GM18951 (cell line): ENCODE measurements around the gene CEACAM21.

Experiments
- POLR2A ChIP-seq: IDR thresholded peaks from 4 replicates; pipeline ENCODE4 v1.6.1; 2011; ENCODE audit warnings: mild to moderate bottlenecking; ENCODE audit not compliant: insufficient read length, insufficient read depth; ENCODE audit errors: extremely low read depth
- in situ Hi-C: fragments of 300-500 bp; cut with MboI; formaldehyde crosslinking; loops from one replicate; pipeline ENCODE4 v1.12.0; 2022; ENCODE audit warnings: low sequenced_read_pairs, mixed read lengths, inconsistent platforms; ENCODE audit not compliant: unreplicated experiment

Gene CEACAM21

DNA sequence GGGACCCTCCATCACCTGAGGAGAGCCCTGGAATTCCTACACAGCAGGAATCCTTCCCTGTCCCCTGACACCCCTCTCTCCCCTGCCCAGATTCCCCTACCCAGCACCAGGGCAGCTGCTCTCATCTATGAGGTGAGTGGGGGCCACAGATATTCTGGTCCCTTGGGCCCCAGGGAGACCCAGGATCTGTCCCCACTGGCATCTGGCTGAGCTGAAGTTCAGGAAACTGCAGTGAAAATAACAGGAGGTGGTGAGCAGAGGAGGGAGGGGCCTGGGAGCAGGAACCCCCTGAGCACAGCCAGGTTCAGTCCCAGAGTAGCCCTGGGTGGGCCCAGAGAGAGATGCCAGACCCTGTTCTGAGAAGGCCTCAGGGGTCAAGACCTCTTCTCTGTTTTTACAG, 10.1 kb downstream of the CEACAM21 start:
- no peak for TF ChIP-seq POLR2A
- in situ Hi-C loops = no loop called here

DNA sequence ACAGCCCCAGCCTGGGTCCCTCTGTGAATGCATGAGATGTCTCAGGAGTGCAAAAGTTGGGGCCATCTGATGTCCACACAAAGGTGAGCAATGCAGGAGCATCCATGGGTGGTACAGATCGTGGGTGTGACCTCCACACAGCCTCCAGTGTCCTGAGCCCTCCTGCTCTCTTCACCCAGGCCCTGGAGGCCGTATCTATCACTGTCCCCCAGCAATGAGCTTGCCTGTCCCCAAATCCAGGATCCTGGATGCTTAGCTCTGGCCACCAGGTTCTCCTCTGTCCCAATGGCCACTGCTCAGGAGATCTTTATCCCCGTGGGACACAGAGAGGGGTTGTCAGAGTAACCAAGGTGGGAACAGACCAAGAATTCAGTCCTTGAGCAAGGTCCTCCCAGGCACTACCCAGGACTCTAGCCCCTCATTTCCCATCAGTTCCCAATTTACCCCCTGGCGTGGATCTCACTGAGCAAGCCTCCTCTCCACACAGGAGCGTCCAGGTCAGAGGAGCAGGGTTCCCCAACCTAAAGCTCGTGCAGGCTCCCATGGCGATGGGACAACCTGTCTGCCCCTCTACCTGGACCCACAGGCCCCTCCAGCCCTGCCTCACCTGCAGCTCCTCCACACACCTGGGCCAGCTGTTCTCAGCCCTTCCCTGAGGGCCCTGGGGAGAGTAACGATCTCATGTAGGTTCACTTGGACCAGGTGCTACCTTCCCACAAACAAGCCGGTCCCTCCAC, 11.3 kb downstream of the CEACAM21 start:
- in situ Hi-C loops = no loop called here
- TF ChIP-seq POLR2A = no peak

DNA sequence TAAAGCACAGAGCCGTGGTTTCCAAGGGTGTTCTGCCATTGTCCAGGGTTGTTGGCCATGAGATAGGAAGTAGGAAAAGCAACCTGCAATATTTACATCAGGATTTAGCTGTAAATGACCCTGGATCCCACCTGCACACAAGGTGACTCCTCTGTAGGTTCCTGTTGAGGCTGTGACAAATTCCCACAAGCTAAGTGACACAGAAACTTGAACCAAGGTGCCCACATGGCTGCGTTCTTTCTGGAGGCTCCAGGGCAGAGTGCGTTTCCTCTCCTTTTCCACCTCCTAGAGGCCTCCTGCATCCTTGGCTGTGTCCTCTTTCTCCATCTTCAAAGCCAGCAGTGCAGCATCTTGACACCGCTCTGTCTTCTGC, 11.9 kb downstream of the CEACAM21 start:
- no peak for TF ChIP-seq POLR2A
- in situ Hi-C loops = no loop called here

DNA sequence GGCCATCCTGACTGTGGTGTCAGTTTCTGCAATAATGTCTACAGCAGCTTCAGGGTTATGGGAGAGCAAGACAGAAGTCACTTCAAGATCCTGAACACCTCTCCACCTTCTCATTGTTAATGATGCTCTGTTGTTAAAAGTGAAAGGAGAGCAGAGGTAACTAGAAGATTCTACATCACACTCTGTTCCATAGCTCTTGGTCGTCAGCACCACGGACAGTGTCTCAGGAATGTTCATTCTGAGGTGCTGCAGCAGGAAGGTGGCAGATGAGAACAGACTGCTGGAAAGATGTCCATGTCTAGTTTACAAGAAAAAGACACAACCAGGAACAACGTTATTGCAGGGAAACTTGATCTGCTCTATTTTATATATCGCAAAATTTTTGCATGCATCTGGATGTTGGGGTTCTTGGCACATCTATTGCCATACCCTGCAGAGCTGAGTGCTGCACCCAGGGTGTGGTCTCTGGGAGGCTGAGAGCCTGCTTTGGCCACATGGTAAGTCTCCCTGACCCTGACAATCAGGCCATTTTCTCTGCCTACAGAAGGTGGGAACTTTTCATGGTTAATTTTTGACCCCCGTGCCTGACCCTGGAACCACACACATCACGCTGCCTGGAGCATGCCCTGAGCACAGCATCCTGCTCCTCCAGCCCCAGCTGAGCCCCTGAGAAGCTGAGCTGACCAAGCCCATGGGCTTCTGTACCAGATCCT, 12.7 kb downstream of the CEACAM21 start:
- in situ Hi-C loops = no loop called here
- no peak for TF ChIP-seq POLR2A

DNA sequence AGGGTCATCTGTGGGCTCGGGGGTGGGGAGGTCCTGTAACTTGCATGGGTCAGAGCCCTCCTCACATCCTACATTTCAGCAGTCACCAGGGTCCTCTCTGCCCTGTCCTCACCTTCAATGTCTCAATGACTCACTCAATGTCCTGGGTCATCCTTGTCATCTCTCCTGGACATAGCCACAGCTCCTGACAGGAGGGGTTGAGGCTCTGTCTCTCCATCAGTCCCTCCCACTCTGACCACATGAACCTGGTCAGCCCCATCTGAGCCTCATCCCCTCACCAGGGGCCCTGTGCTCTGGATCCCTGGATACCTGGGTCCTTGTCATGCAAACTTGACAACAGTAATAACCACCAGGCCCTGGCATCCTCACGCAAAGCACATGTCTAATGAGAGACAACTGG, 13.4 kb downstream of the CEACAM21 start:
- in situ Hi-C loops = no loop called here

DNA sequence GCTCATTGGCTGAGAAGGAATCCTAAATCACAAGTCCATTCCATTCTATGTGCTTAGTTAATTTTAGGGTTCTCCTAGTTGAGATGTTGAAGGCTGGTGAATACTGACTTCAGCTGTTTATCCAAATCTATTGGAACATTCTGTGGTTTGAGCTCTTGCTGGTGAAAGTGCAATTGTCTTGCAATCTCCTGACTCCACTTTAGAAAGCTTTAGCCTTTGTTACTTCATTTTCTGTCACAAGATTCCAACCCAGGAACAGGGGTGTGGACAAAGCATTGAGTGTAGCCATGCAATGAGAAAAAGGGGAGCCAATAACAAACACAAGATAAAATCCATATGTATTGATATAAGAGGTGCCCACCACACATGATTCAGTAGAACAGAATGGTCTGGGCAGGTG, 15.0 kb downstream of the CEACAM21 start:
- in situ Hi-C loops = no loop called here
- TF ChIP-seq POLR2A = no peak

More for the DNA sequence above, 13.4 kb downstream of the CEACAM21 start:
- no peak for TF ChIP-seq POLR2A

DNA sequence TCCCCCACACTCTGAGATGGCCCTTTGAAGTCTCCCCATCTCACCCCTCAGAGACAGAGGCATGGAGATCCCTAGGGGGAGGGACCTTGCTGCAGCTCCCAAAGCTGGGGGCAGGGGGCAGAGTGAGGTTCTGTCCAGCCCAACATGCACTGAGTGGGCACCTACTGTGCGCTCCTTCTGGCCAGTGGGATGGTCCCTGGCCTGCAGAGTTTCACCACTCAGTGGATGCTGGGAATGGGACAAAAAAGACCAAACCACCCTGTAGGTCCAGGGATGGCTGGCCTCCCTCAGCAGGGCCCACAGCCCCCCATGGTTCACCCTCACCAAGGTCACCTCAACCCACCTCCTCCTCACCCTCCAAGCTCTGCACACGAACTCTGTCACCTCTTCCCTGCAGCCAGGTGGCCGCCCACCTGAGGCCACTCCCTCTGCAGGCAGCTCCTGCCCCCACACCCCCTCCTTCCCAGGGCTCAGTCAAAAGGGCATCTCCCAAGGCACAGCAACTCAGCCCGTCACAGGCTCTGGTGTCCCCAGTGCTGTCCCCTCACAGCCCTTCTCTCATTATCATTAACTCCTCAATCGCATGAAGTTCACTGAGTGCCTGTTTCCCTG, 16.1 kb downstream of the CEACAM21 start:
- in situ Hi-C loops = no loop called here
- TF ChIP-seq POLR2A = no peak

DNA sequence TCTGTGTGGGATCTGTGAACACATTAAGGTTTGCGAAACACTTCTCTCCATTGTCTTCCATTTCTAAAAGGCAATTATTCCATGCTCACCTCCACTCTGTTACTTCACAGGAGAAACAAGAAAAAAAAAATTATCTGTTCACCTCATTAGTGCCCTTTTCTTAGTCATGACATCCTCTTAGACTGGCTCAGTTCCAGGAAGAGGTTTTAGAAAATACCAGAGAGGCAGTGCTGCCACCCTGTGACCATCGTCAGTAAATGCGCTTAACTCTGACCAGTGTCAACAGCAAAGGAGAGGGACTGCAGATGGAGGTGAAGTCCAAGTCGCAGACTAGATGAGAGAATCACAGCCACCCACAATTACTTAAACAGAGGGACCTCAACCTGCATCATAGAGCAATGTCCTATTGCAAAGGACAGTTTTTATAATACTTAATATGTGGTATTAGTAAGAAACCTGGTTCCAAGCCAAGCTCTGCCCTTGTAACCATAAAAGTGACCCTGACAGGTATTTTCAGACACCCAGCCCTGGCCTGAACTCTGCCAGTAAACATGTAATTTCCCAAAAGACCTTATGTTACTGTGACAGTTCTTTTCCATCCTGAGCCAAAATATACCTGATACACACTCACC, 19.4 kb downstream of the CEACAM21 start:
- no peak for TF ChIP-seq POLR2A
- in situ Hi-C loops = no loop called here

DNA sequence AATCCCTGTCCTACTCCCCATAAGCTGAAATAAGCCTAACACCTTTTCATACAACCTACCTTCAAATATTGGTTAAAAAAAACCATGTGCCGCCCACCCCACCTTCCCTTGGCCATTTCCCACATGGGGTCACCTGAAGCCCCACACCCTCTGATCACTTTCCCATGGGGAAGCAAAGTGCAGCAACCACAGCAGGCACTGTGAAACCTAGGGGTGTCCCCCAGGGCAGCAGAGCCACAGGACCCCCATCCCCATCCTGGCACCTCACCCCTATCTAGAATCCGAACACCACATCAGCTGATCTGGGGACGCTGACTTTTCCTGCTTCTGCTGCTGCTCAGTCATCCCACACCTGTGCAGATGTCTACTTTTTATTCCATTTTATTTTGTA, 19.9 kb downstream of the CEACAM21 start:
- in situ Hi-C loops = no loop called here
- TF ChIP-seq POLR2A = no peak

DNA sequence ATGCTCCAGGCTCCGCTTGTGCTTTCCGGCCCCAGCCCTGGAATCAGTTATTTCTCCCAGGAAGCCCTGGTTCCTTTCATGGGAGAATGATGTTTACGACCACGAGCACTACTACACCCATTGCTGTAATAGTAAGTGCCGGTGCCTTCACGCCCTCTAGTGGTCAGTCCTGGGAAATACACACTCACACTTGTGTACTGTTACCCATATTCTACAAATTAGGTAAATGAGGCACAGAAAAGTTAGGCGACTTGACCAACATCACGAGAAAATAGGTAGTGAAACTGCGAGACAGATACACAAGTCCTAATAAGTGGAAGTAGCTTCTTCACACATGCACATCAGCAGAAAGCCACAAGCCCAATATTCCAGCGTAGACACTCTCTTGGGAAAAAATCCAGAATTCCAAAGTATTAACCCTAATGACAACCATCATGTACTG, 21.7 kb downstream of the CEACAM21 start:
- TF ChIP-seq POLR2A = no peak
- in situ Hi-C loops = no loop called here

DNA sequence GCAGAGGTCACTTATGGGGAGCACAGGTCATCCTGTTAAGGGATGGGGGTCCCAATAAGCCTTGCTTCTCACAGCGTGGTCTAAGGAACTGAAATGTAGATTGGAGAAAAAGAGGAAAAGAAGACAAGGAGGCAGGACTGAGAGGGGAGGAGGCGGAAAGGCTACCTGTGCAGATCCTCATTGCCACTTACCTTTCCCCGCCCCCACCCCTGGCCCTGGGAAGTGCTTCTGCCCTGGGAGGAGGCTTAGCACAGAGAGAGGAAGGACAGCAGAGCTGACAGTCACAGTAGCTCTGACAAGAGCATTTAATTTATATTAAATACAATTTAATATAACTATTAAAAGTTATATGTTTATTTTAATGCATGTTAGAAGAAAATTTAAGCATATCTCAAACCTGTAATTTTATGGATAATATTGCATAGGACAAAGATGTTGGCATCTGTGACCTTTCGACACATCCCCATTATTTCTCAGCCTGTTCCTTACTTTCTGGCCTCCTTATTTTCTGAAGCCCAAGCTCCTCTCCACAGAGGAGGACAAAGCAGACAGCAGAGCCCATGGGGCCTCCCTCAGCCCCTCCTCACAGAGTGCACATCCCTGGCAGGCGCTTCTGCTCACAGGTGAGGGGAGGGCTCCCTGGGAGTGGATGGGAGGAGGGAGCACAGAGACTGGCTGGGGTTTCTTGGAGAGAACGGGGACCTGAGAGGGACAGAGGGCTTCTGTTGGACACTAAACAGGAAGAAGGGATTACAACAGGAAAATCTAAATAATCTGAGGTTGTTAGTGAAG, 23.4 kb downstream of the CEACAM21 start:
- in situ Hi-C loops = no loop called here
- TF ChIP-seq POLR2A = no peak

DNA sequence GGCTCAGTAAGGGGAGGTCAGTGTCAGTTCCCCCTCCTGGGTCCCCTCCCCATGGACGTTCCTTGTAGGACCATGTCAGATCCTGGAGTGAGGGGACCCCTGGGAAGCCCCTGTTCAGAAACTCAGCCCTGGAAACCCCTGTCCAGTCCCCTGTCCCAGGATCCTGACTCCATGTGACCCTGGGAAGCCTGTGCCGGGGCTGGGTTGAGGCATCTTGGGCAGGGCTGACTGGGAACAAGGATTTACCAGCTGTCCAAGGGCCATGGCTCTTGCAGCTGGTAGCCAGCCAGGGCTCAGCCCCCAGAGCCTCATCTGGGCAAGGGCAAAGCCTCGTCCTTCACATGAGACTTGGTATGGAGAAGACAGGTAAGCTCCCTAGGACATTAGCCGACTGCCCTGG, 25.8 kb downstream of the CEACAM21 start:
- no peak for TF ChIP-seq POLR2A
- in situ Hi-C loops = no loop called here

DNA sequence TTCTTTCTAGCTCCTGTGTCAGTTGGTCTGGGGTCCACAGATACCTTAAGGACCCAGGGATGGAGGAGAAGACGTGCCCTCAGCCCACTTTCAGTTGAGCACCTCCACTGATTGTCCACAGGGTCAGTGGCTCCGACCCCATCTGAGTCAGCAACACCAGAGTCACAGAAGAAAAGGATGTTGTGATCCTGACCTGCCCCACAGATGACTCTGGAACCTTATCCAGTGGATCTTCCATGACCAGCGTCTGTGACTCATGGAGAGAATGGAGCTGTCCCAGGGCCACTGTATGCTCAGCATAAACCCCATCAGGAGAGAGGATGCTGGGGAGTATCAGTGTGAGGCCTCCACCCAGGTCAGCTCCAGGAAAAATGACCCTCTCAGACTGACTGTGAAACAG, 28.9 kb downstream of the CEACAM21 start:
- TF ChIP-seq POLR2A = no peak
- in situ Hi-C loops = no loop called here
